PFSK-1 (cell line): ENCODE results near the gene OPCML.

Experiments
- FOXP2 ChIP-seq: optimal IDR thresholded peaks from 2 replicates; pipeline ENCODE3; 2011; ENCODE audit warnings: borderline replicate concordance, control low read depth, inconsistent platforms; ENCODE audit not compliant: insufficient read depth; ENCODE audit errors: extremely low read length, extremely low read depth
- POLR2AphosphoS5 ChIP-seq: IDR thresholded peaks from 2 replicates; pipeline ENCODE4 v1.6.1; 2012; ENCODE audit warnings: low read depth, mild to moderate bottlenecking, control low read depth, low read length, moderate library complexity
- REST ChIP-seq, 2 experiments: IDR thresholded peaks; 2 replicates each; pipeline versions ENCODE4 v1.6.1 to v1.8.0; 2011 to 2012; ENCODE audit warnings: low read depth in 2 of 2, low read length in 2 of 2, control low read depth in 1 of 2, inconsistent platforms in 1 of 2, mild to moderate bottlenecking in 1 of 2, moderate library complexity in 1 of 2; ENCODE audit not compliant: insufficient read depth in 1 of 2
- SIN3A ChIP-seq: IDR thresholded peaks from 2 replicates; pipeline ENCODE4 v1.6.1; 2012; ENCODE audit warnings: mild to moderate bottlenecking, low read length, moderate library complexity, borderline replicate concordance; ENCODE audit not compliant: insufficient read depth
- TAF1 ChIP-seq: IDR thresholded peaks from 2 replicates; pipeline ENCODE4 v1.6.1; 2012; ENCODE audit warnings: low read length, control low read depth, borderline replicate concordance; ENCODE audit not compliant: insufficient read depth

DNA sequence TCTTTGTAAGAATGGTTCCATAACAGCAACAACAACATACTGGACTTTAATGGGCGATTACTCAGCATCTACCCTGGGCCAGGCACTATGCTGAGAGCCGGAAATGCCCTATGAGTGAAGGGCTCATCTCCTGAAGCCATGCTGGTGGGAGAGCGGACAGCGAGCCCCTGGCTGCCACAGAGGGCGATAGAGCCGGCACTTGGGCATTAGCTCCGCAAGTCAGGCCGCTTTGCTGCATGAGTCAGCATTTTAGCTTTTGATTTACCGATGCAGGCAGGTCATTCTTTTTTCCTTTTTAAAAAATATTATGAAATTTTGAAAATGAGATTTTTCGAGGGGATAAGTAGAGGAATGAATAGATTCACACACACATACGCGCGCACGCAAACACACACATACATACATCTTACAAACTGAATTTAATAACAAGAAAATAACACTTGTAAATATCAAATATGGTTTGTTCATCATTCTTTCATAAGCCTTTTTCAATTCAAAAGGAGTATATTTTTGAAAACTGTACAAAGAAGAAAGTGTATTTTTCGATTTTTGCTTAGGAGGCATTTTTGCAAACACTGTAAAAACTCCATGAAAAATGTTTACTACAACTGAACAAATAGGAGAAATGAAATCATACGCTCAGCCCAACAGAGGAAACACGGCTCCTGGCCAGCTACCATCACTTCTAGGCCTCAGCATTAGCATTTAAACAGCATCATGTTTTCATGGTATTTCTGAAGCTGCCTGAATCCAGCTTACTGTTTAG is 667.3 kb downstream of the OPCML start:
- TF ChIP-seq TAF1 (no peak), REST (IDR thresholded peaks at IDR 0.05; ENCODE audit: insufficient read depth in 1 of 2, low read depth in 2 of 2, low read length in 2 of 2) (no peak), POLR2AphosphoS5 (no peak), SIN3A (no peak), FOXP2 (no peak)
